Neural crest cell (in vitro differentiated cells): ENCODE measurements around the gene TSPO. TPM values are rescaled to one million over a fixed set of nuclear protein-coding genes. Genes with fewer than 3 reads are reported as not detected.

ENCODE experiments used
- DNase-seq: peaks from one replicate; pipeline ENCODE4 v3.0.0; 2021; ENCODE audit warnings: low read depth, mixed read lengths, low spot score
- H3K27ac Mint-ChIP-seq: one replicate; pipeline ENCODE4 v1.8.0; 2021; ENCODE audit warnings: mild to moderate bottlenecking, mixed read lengths; ENCODE audit not compliant: unreplicated experiment
- H3K27me3 Mint-ChIP-seq: 2 replicates; pipeline ENCODE4 v1.8.0; 2021; ENCODE audit warnings: low read depth, mild to moderate bottlenecking, mixed read lengths
- H3K36me3 Mint-ChIP-seq: 2 replicates; pipeline ENCODE4 v1.8.0; 2021; ENCODE audit warnings: low read depth, mild to moderate bottlenecking, mixed read lengths
- H3K4me1 Mint-ChIP-seq: 2 replicates; pipeline ENCODE4 v1.8.0; 2021; ENCODE audit warnings: mixed read lengths
- H3K4me3 Mint-ChIP-seq: one replicate; pipeline ENCODE4 v1.8.0; 2021; ENCODE audit warnings: mild to moderate bottlenecking, mixed read lengths
- H3K9me3 Mint-ChIP-seq: 2 replicates; pipeline ENCODE4 v1.8.0; 2021; ENCODE audit warnings: mixed read lengths
- total RNA-seq: library from RNA; stranded (reverse); gene quantifications from 2 replicates; pipeline ENCODE4 v1.2.1, GENCODE V29; 2021
- TF ChIP-seq, protein P1 (sequence below): fragments of 200-600 bp; sonication (generic); conservative IDR thresholded peaks from 2 replicates; pipeline ENCODE4 v1.5.0; 2021; ENCODE audit warnings: antibody characterized with exemption, mild to moderate bottlenecking

The TSPO gene
- total RNA-seq, 1 donor from 2014 or later: 12.3 TPM

DNA sequence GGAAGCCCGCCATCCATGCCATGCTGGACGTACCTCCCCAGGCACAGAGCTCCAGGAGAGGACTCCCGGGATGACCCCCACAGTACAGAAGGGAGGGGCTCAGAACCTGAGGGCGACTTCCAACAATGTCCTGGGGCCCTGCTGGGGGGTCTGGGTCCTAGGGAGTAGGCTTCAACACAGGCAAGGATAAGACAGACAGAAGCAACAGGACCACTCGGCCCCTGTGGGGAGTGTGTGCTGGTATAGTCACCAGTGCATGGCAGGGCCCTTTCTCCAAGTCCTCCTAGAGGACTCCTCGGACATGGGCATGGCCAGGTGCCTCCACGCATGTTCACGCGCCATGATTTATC is 18.7 kb downstream of the TSPO start:
- no peaks in the 10 kb centered on the region for H3K36me3 Mint-ChIP-seq
- no peaks in the 10 kb centered on the region for H3K9me3 Mint-ChIP-seq
- TF ChIP-seq, protein P1, sequence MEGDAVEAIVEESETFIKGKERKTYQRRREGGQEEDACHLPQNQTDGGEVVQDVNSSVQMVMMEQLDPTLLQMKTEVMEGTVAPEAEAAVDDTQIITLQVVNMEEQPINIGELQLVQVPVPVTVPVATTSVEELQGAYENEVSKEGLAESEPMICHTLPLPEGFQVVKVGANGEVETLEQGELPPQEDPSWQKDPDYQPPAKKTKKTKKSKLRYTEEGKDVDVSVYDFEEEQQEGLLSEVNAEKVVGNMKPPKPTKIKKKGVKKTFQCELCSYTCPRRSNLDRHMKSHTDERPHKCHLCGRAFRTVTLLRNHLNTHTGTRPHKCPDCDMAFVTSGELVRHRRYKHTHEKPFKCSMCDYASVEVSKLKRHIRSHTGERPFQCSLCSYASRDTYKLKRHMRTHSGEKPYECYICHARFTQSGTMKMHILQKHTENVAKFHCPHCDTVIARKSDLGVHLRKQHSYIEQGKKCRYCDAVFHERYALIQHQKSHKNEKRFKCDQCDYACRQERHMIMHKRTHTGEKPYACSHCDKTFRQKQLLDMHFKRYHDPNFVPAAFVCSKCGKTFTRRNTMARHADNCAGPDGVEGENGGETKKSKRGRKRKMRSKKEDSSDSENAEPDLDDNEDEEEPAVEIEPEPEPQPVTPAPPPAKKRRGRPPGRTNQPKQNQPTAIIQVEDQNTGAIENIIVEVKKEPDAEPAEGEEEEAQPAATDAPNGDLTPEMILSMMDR: no peak
- no peaks in the 10 kb centered on the region for H3K27me3 Mint-ChIP-seq
- no peak overlapping the region for H3K27ac Mint-ChIP-seq
- H3K4me1 Mint-ChIP-seq: no peaks in the 10 kb centered on the region
- no peak overlapping the region for H3K4me3 Mint-ChIP-seq
- DNase-seq: no peak

DNA sequence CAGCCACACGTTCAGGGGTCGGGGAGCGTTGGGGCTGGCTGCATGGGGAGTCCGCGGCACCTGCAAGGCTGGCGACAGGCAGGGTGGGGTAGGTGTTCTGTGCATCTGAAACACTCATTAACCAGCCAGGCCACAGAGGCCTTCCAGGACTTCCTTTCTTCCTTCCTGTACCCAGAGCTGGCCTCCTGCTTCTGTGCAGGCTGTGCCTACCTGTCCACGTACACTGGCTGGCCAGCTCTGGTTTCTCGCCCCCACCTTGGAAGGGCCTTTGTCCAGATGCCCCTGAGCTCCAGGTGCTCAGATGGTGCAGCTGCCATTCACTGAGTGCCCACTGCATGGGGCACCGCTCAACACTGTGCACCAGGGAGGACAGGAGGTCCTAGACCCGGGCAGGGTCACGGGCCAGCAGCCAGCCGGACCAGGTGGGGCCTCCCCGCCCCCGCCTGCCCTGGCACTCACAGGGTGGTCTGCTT is 19.7 kb downstream of the TSPO start:
- TF ChIP-seq, protein P1: no peak
- H3K36me3 Mint-ChIP-seq: no peaks in the 10 kb centered on the region

DNA sequence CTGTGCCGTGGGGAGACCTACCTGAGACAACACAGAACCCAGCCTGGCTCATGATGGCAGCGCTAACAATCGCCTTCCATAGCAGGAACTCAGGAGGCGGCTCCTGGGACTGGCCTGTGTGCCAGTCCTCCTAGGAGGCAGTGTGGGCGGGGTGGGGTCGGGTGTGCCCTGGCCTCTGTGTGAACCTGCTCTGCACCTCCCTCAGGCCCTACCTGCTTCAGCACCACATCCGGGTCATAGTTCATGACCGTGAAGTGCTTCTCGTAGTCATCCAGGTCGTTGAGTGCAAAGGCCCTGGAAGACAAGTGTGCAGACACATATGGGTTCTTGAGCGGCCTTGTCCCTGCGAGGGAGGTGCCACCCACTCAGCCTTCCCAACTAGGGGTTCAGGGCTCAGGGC is 20.2 kb downstream of the TSPO start:
- no peaks in the 10 kb centered on the region for H3K36me3 Mint-ChIP-seq
- TF ChIP-seq, protein P1: no peak
- H3K9me3 Mint-ChIP-seq: no peaks in the 10 kb centered on the region
- no peak overlapping the region for H3K4me3 Mint-ChIP-seq
- H3K4me1 Mint-ChIP-seq: no peaks in the 10 kb centered on the region
- H3K27me3 Mint-ChIP-seq: no peaks in the 10 kb centered on the region
- no peak overlapping the region for H3K27ac Mint-ChIP-seq
- no peak for DNase-seq

More for the DNA sequence above, 19.7 kb downstream of the TSPO start:
- Mint-ChIP-seq H3K27me3 (no peaks in the 10 kb centered on the region), H3K27ac (no peak overlapping the region), H3K9me3 (no peaks in the 10 kb centered on the region), H3K4me1 (no peaks in the 10 kb centered on the region), H3K4me3 (no peak overlapping the region)
- DNase-seq: no peak

DNA sequence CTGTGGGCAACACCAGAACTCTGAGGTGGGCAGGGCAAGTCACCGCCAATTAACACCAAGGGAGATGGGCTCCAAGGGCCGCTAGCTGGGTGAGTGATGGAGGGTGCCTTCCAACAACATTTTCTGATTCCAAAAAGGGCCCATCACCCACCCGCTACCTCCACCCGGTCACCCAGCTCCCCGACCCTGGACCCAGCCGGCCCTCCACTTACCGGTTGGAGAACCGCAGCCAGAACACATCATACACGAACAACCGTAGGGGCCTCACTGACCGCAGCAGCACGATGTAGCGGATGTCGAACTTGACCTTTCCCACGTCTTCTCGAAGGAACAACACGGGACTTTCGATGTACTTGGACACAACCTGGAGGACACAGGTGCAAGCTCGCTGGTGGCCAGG is 20.8 kb downstream of the TSPO start:
- H3K36me3 Mint-ChIP-seq: no peaks in the 10 kb centered on the region
- no peak for DNase-seq
- no peak overlapping the region for H3K27ac Mint-ChIP-seq
- H3K9me3 Mint-ChIP-seq: no peaks in the 10 kb centered on the region
- H3K27me3 Mint-ChIP-seq: no peaks in the 10 kb centered on the region
- no peaks in the 10 kb centered on the region for H3K4me1 Mint-ChIP-seq
- TF ChIP-seq, protein P1: no peak
- no peak overlapping the region for H3K4me3 Mint-ChIP-seq

DNA sequence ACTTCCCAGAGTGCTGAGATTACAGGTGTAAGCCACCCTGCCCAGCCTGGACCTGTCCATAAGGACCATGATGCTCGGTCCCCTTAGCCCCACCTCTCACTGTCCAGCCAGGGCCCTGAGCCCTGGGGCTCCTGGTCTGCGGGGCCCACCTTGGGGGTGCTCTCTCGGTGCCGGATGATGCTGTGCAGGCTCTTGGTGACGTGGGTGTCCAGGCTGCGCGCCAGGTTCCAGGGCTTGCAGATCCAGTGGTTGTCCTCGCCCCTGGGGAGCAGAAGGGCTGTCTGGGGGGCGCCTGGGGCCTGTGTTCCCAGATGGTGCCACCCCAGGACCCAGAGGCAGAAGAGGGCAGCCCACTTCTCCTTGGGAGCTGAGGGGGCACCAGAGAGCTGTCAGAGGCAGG is 22.2 kb downstream of the TSPO start:
- no peaks in the 10 kb centered on the region for H3K9me3 Mint-ChIP-seq
- H3K27me3 Mint-ChIP-seq: no peaks in the 10 kb centered on the region
- H3K36me3 Mint-ChIP-seq: peaks cover 1% of the 10 kb centered on the region
- no peak for DNase-seq
- TF ChIP-seq, protein P1: no peak
- H3K4me3 Mint-ChIP-seq: no peak overlapping the region
- no peaks in the 10 kb centered on the region for H3K4me1 Mint-ChIP-seq
- H3K27ac Mint-ChIP-seq: no peak overlapping the region
